Hepatocyte (in vitro differentiated cells): Measurements from ENCODE around the gene CD52. TPM values are rescaled to one million over a fixed set of nuclear protein-coding genes. Genes with fewer than 3 reads are reported as not detected.
A peak's percentile ranks its signal among the peaks of the same experiment; 100 is the strongest.

Source experiments
- DNase-seq: peaks from one replicate; pipeline ENCODE4 v3.0.0-alpha.2; 2016; ENCODE audit warnings: low spot score
- H2AFZ ChIP-seq: fragments of 200-600 bp; sonication (generic); 2 replicates; pipeline ENCODE4 v1.6.0; 2016; ENCODE audit warnings: antibody characterized with exemption, mild to moderate bottlenecking
- H3K27ac ChIP-seq: fragments of 200-600 bp; sonication (generic); 2 replicates; pipeline ENCODE4 v1.5.1; 2016; ENCODE audit warnings: mild to moderate bottlenecking
- H3K27me3 ChIP-seq: fragments of 200-600 bp; sonication (generic); 2 replicates; pipeline ENCODE4 v1.6.1; 2016
- H3K36me3 ChIP-seq: fragments of 200-600 bp; sonication (generic); replicated peaks from 2 replicates; pipeline ENCODE4 v1.5.1; 2016; ENCODE audit warnings: low read depth; ENCODE audit not compliant: insufficient read depth
- H3K4me1 ChIP-seq: fragments of 200-600 bp; sonication (generic); 2 replicates; pipeline ENCODE4 v1.5.1; 2016; ENCODE audit warnings: mild to moderate bottlenecking, moderate library complexity; ENCODE audit not compliant: insufficient read depth
- H3K4me2 ChIP-seq: fragments of 200-600 bp; sonication (generic); 2 replicates; pipeline ENCODE4 v1.6.0; 2016
- H3K4me3 ChIP-seq: fragments of 200-600 bp; sonication (generic); 2 replicates; pipeline ENCODE4 v1.5.1; 2016; ENCODE audit warnings: mild to moderate bottlenecking
- H3K79me2 ChIP-seq: fragments of 200-600 bp; sonication (generic); 2 replicates; pipeline ENCODE4 v1.6.0; 2017; ENCODE audit warnings: mild to moderate bottlenecking
- H3K9me2 ChIP-seq: fragments of 200-600 bp; sonication (generic); replicated peaks from 2 replicates; pipeline ENCODE4 v1.6.0; 2017; ENCODE audit warnings: mild to moderate bottlenecking; ENCODE audit not compliant: insufficient read depth
- H3K9me3 ChIP-seq: fragments of 200-600 bp; sonication (generic); 2 replicates; pipeline ENCODE4 v1.5.1; 2016; ENCODE audit warnings: low read depth, mild to moderate bottlenecking
- H4K20me1 ChIP-seq: fragments of 200-600 bp; sonication (generic); 2 replicates; pipeline ENCODE4 v1.6.0; 2016; ENCODE audit warnings: mild to moderate bottlenecking; ENCODE audit not compliant: insufficient read depth, poor library complexity, severe bottlenecking
- CTCF ChIP-seq: fragments of 200-600 bp; sonication (generic); IDR thresholded peaks from 2 replicates; pipeline ENCODE4 v1.5.1; 2016; ENCODE audit warnings: antibody characterized with exemption, mild to moderate bottlenecking; ENCODE audit not compliant: poor library complexity
- EZH2 ChIP-seq: fragments of 200-600 bp; sonication (generic); IDR thresholded peaks from 2 replicates; pipeline ENCODE4 v1.6.1; 2016; ENCODE audit warnings: antibody characterized with exemption, mild to moderate bottlenecking, borderline replicate concordance
- EZH2phosphoT487 ChIP-seq: fragments of 200-600 bp; sonication (generic); IDR thresholded peaks from one replicate; pipeline ENCODE4 v1.6.1; 2018; ENCODE audit warnings: antibody characterized with exemption, mild to moderate bottlenecking, low read depth, moderate library complexity; ENCODE audit not compliant: unreplicated experiment, severe bottlenecking
- WGBS: methylation state at CpG from one replicate; pipeline ENCODE4 v1.1.6; 2016; ENCODE audit warnings: low lambda C conversion rate; ENCODE audit errors: missing lambda C conversion rate; 5-methylcytosine and 5-hydroxymethylcytosine counted together
- polyA plus RNA-seq: library from polyadenylated mRNA; unstranded; fragments of >200 nt; fragmentation: Nextera tagmentation; extraction: Ambion mirVana; gene quantifications from 2 replicates; pipeline ENCODE4 v1.2.1, GENCODE V29; 2016
- total RNA-seq: library from RNA; depleted of rRNA; stranded (reverse); fragments of >200 nt; gene quantifications from 2 replicates; pipeline ENCODE4 v1.2.3, GENCODE V29; 2014

Gene CD52
- total and polyA plus RNA-seq, 2 experiments from 2014 or later = 3.9 to 8.1 TPM

- no peaks in the 10 kb centered on the region for H3K9me3 ChIP-seq
- no peaks in the 10 kb centered on the region for H3K36me3 ChIP-seq
- H3K4me1 ChIP-seq = peaks cover 50% of the 10 kb centered on the region
- TF ChIP-seq EZH2 (no peak), CTCF (no peak), EZH2phosphoT487 (no peak)
- 81% methylated on average over 5 of the region's 5 CpGs for WGBS
- H2AFZ ChIP-seq = no peak overlapping the region
- no peak for DNase-seq
- H3K27ac ChIP-seq = peak overlapping the region; percentile 100
- peaks cover 11% of the 10 kb centered on the region for H3K79me2 ChIP-seq
- peaks cover 6% of the 10 kb centered on the region for H3K27me3 ChIP-seq
- no peaks in the 10 kb centered on the region for H3K9me2 ChIP-seq
- H3K4me2 ChIP-seq = no peak overlapping the region
- no peak overlapping the region for H3K4me3 ChIP-seq
- H4K20me1 ChIP-seq = no peaks in the 10 kb centered on the region
Observed at GRCh38 chr1:26356106-26356505, 38.3 kb downstream of the CD52 start.

GRCh38 chr1:26357121-26357602 lies 39.4 kb downstream of the CD52 start:
- WGBS = 86% methylated on average over 6 of the region's 10 CpGs
- TF ChIP-seq CTCF (no peak), EZH2phosphoT487 (no peak), EZH2 (no peak)
- DNase-seq = peak; percentile 48
- no peaks in the 10 kb centered on the region for H3K36me3 ChIP-seq
- peaks cover 40% of the 10 kb centered on the region for H3K4me1 ChIP-seq
- H3K4me2 ChIP-seq = no peak overlapping the region
- H4K20me1 ChIP-seq = no peaks in the 10 kb centered on the region
- peaks cover 11% of the 10 kb centered on the region for H3K79me2 ChIP-seq
- no peak overlapping the region for H3K27ac ChIP-seq
- no peak overlapping the region for H2AFZ ChIP-seq
- H3K27me3 ChIP-seq = peaks cover 8% of the 10 kb centered on the region
- no peaks in the 10 kb centered on the region for H3K9me3 ChIP-seq
- H3K4me3 ChIP-seq = no peak overlapping the region
- H3K9me2 ChIP-seq = no peaks in the 10 kb centered on the region

GRCh38 chr1:26358411-26359384 lies 40.9 kb downstream of the CD52 start:
- Histone ChIP-seq H3K4me3 (no peak overlapping the region), H3K27ac (peak overlapping the region; percentile 91), H3K9me3 (no peaks in the 10 kb centered on the region), H3K79me2 (peaks cover under 1% of the 10 kb centered on the region), H3K9me2 (no peaks in the 10 kb centered on the region), H3K27me3 (peaks cover 8% of the 10 kb centered on the region), H3K4me1 (peaks cover 28% of the 10 kb centered on the region), H2AFZ (no peak overlapping the region), H3K4me2 (peak overlapping the region; percentile 91), H4K20me1 (no peaks in the 10 kb centered on the region), H3K36me3 (no peaks in the 10 kb centered on the region)
- WGBS = 50% methylated on average over 15 of the region's 15 CpGs
- peak; percentile 88 for DNase-seq
- TF ChIP-seq EZH2 = no peak
- no peak for TF ChIP-seq EZH2phosphoT487
- no peak for TF ChIP-seq CTCF
